Fibroblast of the conjunctiva (primary cell): ENCODE results near the gene JARID2.
A peak's percentile ranks its signal among the peaks of the same experiment; 100 is the strongest.

ENCODE experiments used
- DNase-seq: peaks from one replicate; pipeline ENCODE4 v3.0.0-alpha.2; 2010; ENCODE audit warnings: low read depth

Gene JARID2

DNA sequence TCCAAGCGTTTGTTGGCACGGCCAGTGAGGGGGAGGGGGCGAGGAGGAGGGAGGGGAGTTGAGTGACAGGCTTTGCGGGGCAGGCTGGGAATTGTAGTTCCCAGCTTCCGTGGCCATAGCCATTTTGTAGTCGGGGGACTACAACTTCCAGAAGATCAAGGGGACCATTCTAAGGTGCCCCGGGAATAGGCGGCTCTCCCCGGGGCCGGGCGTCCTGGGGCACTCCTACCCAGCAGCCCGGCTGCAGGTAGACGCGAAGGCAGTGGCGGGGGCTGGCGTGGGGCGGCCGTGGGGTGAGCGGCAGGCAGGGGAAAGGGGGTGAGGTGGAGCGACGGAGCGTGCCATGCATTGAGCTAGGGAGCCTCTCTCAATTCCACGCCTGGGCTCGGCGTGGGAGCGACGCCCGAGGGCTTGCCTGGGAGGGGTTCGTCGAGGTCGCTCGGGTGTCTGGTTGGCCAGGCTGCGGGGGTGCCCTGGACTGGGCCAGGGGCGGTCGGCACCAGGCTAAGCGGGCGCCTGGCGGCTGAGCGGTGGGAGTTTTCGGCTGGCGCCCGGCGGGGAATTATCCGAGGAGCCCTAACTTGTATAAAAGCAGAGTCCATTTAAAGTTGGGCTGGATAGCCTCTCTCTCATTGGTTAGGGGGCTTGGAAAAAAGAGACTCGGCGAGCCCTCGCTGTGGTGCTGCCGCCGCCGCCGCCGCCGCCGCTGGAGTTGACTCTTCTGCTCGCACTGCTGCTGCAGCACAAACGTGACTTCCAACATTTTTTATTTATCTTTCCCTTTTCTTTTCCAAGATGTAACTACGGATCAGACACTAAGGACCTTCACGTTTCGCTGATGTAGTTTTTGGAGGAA, at the start of gene JARID2:
JARID2 (plus strand) TSS at position 709 of the 856 bp plus-strand sequence. CDS start 471 bp downstream, outside the sequence.
- peak; percentile 94 for DNase-seq

DNA sequence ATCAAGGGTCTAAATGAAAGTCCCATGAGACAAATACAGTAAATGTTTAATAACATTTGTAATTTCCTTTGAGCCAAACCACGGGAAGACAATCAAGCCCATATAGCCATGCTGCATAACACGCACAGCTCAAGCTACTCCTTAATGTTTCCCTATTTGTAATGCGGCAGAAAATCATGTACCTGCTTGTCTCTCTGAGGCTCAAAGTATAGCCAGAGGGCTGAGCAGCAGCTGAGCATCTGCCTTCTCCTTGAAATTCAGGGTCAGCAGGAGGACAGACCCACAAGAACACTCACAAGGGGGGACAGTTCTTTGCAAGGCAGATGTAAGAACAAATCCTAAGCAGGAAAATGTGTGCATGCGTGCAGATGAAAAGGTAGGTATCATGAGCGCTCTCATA, 45.8 kb upstream of the JARID2 start:
- DNase-seq, result no peak

DNA sequence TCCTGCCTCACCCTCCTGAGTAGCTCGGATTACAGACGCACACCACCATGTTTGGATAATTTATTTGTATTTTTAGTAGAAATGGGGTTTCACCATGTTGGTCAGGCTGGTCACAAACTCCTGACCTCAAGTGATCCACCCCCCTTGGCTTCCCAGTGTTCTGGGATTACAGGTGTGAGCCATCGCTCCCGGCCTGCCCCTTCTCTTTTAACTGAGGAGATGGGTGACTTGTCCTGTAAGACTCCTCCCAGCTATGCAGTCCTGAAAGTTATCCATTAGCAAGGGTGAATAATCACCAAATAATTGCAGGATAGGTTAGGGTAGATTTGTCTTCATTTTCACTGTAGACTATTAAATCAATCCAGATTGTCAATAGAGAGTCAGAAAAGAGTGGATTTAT, 40.5 kb upstream of the JARID2 start:
- DNase-seq, result no peak

DNA sequence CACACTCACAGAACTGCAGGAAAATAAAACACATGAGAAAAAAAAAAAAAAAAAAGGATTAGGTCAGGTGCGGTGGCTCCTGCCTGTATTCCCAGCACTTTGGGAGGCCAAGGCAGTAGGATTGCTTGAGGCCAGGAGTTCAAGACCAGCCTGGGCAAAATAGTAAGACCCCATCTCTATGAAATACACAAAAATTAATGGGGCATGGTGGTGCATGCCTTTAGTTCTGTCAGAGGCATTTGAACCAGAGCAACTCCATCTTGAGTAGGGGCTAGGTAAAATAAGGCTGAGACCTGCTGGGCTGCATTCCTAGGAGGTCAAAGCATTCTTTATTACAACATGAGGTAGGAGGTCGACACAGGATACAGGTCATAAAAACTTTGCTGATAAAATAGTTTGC, 39.0 kb upstream of the JARID2 start:
- DNase-seq, result no peak

DNA sequence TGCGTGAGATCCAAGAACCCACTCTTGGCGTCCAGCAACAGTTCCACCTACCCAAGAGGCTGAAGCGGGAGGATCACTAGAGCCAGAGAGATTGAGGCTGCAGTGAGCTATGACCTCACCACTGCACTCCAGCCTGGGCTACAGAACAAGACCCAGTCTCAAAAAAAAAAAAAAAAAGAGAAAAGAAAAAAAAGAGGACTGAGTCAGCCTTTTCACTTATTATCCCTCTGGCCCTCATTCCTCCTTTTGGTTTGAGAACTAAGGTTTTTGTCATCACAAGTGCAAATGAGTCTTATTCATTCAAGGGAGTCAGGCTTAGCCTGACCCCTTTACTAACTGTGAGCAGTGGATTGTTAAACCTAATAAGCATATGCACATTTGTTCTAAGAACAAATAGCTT, 37.9 kb upstream of the JARID2 start:
- DNase-seq, result no peak

DNA sequence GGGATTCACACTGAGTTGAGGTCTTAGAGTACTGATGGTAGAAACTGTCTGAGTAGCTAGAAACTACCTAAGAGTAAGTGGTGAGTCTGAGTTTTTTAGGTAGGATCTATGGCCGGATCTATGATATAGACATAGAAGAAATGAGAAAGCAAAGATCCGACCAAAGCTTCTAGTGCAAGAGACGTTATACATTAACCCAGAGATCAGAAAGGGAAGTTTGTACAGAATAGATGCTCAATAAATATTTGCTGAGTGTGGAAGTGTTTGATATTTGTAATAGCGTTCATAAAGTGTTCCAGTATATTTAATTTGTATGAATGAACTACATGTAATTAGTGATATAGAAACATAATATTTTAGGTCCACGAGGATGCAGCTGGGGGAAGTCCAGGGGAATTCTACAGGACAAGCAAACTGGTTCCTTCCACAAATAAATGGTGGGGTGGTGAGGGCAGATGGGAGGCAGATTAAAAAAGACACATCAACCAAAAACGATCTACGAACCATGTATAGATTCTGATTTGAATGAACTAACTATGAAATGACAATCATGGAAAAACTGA, 31.9 kb upstream of the JARID2 start:
- no peak for DNase-seq

DNA sequence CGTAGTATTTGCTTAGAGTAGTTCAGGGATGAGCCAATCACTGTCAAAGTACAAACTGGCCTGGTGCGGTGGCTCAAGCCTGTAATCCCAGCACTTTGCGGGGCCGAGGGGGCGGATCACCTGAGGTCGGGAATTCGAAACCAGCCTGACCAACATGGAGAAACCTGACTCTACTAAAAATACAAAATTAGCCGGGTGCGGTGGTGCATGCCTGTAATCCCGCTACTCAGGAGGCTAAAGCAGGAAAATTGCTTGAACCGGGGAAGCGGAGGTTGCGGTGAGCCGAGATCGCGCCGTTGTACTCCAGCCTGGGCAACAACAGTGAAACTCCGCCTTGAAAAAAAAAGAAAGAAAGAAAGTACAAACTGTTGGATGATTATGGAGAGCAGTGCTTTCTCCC, 27.5 kb upstream of the JARID2 start:
- no peak for DNase-seq

DNA sequence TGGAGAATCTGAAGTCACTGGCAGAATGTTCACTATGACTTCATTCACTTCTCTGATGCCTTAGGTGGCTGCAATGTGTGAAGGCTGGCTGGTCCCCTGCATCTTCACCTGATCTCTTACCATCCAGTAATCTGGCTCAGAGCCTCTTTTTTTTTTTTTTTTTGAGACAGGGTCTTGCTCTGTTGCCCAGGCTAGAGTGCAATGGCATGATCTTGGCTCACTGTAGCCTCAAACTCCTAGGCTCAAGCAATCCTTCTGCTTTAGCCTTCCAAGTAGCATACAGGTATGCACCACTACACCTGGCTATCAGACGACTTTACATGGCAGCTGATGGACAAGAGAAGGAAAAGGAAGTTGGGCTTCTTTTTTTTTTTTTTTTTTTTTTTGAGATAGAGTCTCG, 25.8 kb upstream of the JARID2 start:
- DNase-seq, result no peak

DNA sequence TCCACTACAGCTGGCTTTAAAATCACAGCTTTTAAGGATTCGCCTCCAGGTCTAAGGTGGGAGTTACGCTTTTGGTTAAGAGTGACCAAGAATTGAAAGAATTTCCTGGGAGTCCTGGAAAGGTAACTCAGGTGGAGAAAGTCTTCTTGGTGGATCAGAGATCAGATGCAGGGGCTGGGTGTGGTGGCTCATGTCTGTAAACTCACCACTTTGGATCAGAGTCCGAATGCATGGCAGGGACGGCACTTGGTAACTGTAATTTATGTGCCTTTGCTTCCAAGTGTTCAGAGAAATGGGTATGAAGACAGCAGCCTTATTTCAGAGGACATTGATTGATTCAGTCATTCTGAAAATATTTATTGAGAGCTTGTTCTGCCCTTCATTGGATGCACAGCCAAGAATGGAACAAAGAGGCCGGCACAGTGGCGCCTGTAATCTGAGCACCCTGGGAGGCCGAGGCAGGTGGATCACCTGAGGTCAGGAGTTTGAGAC, 18.0 kb upstream of the JARID2 start:
- DNase-seq, result no peak

DNA sequence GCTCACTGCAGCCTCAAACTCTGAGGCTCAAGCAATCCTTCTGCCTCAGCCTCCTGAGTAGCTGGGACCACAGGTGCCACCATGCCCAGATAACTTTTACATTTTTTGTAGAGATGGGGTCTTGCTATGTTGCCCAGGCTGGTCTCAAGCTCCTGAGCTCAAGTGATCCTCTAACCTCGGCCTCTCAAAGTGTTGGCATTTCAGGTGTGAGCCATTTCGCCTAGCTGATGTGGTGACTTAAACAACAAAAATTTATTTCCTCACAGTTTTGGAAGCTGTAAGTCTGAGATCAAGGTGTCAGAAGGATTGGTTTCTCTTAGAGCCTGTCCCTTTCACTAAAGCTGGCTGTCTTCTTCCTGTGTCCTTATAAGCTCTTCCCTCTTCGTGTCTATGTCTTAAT, 15.0 kb upstream of the JARID2 start:
- DNase-seq, result no peak

DNA sequence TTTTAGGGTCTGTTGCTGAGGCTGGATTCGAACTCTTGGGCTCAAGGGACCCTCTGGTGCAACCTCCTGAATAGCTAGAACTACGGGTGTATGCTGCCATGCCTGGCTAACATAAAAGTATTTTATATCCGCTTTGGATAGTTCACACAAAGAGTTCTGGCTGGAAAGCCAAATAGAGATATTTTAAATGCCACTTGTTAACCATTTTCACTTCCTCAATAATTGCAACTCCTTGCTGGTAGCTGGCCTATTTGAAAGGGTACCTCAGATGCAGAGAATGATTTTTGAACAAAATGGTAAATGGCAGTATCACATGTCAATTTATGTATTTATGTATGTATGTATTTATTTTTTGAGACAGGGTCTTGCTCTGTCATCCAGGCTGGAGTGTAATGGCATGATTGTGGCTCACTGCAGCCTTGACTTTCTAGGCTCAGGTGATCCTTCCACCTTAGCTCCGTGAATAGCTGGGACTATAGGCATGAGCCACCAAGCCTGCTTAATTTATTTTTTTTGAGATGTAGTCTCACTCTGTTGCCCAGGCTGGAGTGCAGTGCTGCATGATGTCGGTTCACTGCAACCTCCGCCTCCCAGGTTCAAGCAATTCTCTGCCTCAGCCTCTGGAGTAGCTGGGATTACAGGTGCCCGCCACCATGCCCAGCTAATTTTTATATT, 12.9 kb upstream of the JARID2 start:
- DNase-seq, result no peak

DNA sequence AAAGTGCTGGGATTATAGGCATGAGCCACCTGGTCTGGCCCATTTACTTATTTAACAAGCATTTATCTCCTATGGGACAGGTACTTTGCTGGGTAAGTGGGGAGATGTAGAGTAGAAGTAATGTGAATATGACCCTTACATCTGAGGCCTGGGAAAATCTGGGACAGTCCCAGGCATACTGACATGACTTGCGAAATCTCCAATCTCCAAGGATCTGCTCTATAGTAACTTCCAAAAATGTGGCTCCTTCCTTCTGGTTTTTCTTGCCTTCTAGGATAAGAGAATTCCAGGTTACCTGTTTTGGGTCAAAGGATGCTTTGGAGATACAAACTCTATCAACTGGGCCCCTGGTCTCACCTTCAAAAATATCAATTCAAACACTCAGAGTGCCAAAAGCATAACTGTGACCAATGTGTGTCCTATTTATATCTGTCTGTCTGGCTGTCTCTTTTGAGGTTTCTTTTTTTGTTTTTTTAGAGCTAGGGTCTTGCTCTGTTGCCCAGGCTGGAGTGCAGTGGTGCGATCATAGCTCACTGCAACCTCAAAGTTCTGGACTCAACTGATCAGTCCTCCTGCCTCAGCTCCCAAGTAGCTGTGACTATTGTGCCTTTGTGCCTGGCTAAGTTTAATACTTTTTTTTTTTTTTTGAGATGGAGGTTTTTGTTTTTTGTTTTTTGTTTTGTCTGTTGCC, 11.7 kb upstream of the JARID2 start:
- DNase-seq, result no peak

DNA sequence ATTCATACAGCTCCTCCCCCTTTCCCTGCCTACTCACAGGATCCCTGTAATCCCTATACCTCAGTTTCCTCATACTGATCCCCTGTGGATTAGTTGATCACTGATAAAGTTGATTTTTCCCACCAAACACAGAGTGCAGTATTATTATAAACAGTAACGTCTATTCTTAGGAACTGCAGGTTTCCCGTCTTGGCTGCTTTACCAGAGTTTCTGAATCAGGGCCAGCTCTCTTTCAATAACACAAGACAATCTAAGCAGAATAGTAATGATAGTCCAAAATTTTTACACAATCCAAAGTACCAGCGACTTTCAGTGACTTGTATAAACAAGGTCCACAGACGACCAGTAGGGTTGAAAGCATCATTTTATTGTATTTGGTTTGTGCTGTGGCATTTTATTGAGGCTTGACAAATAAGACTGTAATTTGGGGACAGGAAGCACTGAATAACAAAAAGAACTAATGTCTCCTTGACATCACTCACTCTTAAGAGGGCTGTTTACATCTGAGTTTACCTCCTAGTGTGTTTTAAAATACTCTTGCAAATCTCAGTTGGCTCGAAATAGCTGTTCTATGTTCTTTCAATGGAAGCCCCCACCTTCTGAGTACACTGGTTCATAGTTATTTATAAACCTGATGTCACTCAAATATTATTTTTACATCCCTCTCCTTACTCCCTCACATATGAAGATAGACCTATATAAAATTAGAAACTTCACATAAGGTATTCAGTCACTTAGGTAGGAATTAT, 6.1 kb upstream of the JARID2 start:
- DNase-seq, result no peak

DNA sequence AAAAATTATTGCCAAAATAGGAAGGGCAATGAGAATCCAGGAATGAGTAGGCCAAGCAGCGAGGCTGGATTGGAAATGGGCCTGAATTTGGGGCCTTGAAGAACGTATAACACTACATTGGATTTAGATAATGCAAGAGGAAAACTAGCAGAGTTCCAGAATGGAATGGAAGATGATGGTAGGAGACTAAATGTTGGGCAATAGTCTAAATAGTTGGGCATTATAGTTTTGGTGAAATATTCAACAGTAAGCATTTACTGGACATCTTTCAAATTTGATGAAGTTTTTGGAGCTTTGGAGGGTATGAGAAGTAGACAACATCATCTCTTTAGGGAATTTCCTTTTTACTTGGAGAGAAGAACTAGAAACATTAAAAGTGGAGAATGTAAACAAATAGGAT, 3.4 kb upstream of the JARID2 start:
- DNase-seq, result no peak

DNA sequence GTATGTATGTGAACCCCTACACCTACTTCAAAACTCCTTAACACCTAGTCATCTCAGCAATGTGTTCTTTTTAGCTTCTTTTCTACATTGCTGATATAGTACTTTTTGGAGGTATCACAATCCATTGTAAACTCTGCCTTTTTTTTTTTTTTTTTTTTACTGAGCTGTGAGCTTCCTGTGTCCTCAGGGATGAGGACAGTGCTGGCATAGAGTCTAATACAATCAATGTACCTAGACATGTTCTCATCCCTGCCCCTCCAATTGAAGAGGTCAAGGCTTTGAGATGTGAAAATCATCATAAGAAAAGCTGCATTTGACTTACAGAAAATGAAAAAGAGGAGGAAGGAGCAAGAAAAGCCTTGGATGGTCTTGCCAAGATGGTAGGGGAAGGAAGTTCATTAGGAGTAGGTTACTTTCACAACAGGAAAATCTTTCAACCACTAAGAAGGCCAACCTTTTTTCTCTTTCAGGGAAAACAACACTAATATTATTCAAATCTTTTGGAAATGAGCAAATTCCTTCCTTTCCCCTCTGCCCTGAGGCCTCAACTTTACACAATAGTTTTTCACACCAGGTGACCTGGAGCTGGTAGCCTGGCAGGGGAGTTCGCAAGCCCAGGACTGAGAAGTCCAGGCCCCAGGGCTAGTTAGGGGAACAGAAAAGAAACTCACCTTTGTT, 2.8 kb upstream of the JARID2 start:
- no peak for DNase-seq

DNA sequence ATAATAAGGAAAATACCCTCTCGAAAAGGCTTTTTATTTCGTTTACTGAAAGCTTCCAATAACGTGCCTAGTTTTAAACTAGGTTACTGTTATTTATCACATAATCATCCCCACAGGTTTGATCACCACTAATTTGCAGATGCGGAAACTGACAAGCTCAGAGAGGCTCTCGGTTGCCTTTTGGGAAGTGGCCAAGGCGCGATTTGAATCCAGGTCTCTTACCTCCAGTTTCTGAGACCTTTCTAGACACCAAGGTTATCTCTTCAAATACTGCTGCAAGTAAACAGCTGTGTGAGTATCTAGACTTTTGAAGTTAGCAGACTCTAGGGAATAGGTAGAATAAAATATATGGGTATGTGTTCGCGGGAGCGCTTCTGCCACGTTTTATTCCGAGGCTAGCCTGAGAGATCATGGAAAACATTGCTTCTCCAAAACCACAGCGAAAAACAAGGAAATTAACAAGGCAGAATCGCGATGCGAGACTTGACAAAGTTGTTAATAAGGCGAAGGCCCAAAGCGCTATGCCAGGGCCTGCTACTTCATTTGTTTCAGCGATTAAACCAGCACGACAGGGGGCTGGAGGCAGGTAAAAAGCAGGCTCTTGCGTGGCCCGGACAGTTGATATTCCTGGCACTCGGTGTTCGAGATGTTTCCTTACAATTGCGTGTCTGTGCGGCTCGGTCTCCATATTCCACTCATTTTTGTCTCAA, 1.8 kb upstream of the JARID2 start:
- no peak for DNase-seq

DNA sequence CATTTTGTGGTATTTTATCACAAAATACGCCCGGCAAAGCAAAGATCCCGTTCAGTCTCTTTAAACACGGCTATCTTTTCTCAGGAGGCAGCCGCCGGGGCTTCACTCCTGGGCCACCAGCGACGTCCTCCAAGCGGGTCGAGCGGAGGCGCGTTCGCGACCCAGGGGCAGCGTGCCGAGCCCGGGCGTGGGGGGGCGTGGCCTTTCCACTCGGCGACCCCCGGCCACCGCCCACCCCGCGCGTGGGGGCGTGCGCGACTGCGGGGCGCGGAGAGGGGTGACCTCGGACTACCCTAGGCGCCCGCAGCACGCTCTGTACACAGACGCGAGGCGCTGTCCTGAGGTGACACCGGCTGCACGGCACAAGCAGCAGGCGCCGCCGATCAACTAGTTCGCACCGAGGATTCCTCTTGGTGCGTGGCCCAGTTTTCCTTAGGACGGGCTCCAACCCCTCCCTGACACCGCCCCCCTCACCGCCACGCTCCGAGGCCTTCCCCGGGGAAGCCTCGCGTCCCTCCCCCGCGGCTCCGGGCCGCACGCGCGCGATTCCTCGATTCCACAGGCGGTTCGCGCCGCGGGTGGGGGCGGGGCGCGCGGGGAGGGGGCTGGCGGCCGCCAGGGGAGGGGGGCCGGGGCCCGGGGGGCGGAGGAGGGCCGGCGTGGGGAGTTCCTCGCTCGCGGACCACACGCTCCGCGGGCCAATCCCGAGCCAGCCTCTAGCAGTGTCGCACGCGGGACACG, 1.1 kb upstream of the JARID2 start:
- peak; percentile 33 for DNase-seq

DNA sequence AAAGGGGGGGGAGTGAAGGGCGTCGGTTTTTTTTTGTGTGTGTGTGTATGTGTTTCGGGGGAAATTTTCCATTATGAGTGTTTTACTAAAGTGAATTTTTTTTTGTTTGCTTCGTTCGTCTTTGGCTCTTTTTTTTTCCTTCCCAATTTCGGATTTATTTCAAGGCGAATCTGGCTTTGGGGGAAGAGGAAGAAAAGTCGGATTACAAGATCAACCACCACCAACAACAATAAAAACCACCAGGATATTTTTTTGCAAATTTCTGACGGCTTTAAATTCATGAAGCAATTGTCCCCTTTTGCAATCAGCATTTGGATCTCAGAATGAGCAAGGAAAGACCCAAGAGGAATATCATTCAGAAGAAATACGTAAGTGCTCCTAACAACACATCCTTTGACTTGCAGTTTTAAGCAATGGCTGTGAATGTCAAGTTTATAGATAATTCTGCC, 372 bp downstream of the JARID2 start:
- DNase-seq, result no peak

DNA sequence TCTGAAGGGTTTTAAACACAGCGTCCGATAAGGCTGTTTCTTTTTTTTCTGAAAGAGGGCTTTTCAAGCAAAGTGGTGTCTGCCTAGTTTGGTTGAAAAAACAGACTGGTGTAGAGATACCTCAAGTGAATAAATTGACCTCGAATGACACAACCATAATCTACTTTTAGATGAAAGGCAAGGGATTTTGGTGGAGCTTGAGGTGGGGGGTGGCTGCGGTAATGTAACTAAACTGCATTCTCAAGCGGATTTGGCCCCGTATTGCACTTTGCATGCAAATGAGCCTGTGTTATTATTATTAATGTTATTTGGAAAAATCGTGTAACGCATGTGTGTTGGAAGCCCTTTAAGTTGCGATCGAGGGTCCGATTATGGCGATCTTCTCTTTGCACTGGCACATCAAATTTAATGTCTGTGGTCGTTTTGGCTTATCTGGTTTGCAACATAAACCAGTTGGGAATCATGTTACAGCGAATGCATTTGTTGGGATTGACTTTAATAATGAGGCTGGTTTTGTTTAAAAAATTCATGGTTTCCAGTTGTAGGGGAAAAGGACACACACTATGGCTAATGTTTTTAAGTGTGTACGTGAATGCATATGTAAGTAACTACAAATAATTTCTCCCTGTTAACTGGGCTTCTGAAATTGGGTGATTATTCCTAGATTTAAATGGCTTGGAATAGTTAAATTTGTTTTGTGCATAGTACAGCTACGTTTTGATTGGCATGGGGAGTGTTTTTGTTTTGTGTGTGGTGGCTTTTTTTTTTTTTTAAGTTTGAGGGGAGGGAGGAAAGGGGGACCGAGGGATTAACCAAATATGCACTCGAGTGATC, 1.0 kb downstream of the JARID2 start:
- DNase-seq, result no peak
